Hepatocyte (in vitro differentiated cells): Measurements from ENCODE around the gene PRIMA1. TPM values are rescaled to one million over a fixed set of nuclear protein-coding genes. Genes with fewer than 3 reads are reported as not detected.

ENCODE experiments used
- DNase-seq: peaks from one replicate; pipeline ENCODE4 v3.0.0-alpha.2; 2016; ENCODE audit warnings: low spot score
- H2AFZ ChIP-seq: fragments of 200-600 bp; sonication (generic); 2 replicates; pipeline ENCODE4 v1.6.0; 2016; ENCODE audit warnings: antibody characterized with exemption, mild to moderate bottlenecking
- H3K27ac ChIP-seq: fragments of 200-600 bp; sonication (generic); 2 replicates; pipeline ENCODE4 v1.5.1; 2016; ENCODE audit warnings: mild to moderate bottlenecking
- H3K27me3 ChIP-seq: fragments of 200-600 bp; sonication (generic); 2 replicates; pipeline ENCODE4 v1.6.1; 2016
- H3K36me3 ChIP-seq: fragments of 200-600 bp; sonication (generic); replicated peaks from 2 replicates; pipeline ENCODE4 v1.5.1; 2016; ENCODE audit warnings: low read depth; ENCODE audit not compliant: insufficient read depth
- H3K4me1 ChIP-seq: fragments of 200-600 bp; sonication (generic); 2 replicates; pipeline ENCODE4 v1.5.1; 2016; ENCODE audit warnings: mild to moderate bottlenecking, moderate library complexity; ENCODE audit not compliant: insufficient read depth
- H3K4me2 ChIP-seq: fragments of 200-600 bp; sonication (generic); 2 replicates; pipeline ENCODE4 v1.6.0; 2016
- H3K4me3 ChIP-seq: fragments of 200-600 bp; sonication (generic); 2 replicates; pipeline ENCODE4 v1.5.1; 2016; ENCODE audit warnings: mild to moderate bottlenecking
- H3K79me2 ChIP-seq: fragments of 200-600 bp; sonication (generic); 2 replicates; pipeline ENCODE4 v1.6.0; 2017; ENCODE audit warnings: mild to moderate bottlenecking
- H3K9me2 ChIP-seq: fragments of 200-600 bp; sonication (generic); replicated peaks from 2 replicates; pipeline ENCODE4 v1.6.0; 2017; ENCODE audit warnings: mild to moderate bottlenecking; ENCODE audit not compliant: insufficient read depth
- H3K9me3 ChIP-seq: fragments of 200-600 bp; sonication (generic); 2 replicates; pipeline ENCODE4 v1.5.1; 2016; ENCODE audit warnings: low read depth, mild to moderate bottlenecking
- H4K20me1 ChIP-seq: fragments of 200-600 bp; sonication (generic); 2 replicates; pipeline ENCODE4 v1.6.0; 2016; ENCODE audit warnings: mild to moderate bottlenecking; ENCODE audit not compliant: insufficient read depth, poor library complexity, severe bottlenecking
- CTCF ChIP-seq: fragments of 200-600 bp; sonication (generic); IDR thresholded peaks from 2 replicates; pipeline ENCODE4 v1.5.1; 2016; ENCODE audit warnings: antibody characterized with exemption, mild to moderate bottlenecking; ENCODE audit not compliant: poor library complexity
- EZH2 ChIP-seq: fragments of 200-600 bp; sonication (generic); IDR thresholded peaks from 2 replicates; pipeline ENCODE4 v1.6.1; 2016; ENCODE audit warnings: antibody characterized with exemption, mild to moderate bottlenecking, borderline replicate concordance
- EZH2phosphoT487 ChIP-seq: fragments of 200-600 bp; sonication (generic); IDR thresholded peaks from one replicate; pipeline ENCODE4 v1.6.1; 2018; ENCODE audit warnings: antibody characterized with exemption, mild to moderate bottlenecking, low read depth, moderate library complexity; ENCODE audit not compliant: unreplicated experiment, severe bottlenecking
- WGBS: methylation state at CpG from one replicate; pipeline ENCODE4 v1.1.6; 2016; ENCODE audit warnings: low lambda C conversion rate; ENCODE audit errors: missing lambda C conversion rate; 5-methylcytosine and 5-hydroxymethylcytosine counted together
- polyA plus RNA-seq: library from polyadenylated mRNA; unstranded; fragments of >200 nt; fragmentation: Nextera tagmentation; extraction: Ambion mirVana; gene quantifications from 2 replicates; pipeline ENCODE4 v1.2.1, GENCODE V29; 2016
- total RNA-seq: library from RNA; depleted of rRNA; stranded (reverse); fragments of >200 nt; gene quantifications from 2 replicates; pipeline ENCODE4 v1.2.3, GENCODE V29; 2014

Gene PRIMA1
- total and polyA plus RNA-seq, 2 experiments from 2014 or later: 1.5 to 1.9 TPM

- Histone ChIP-seq H3K27ac (no peak overlapping the region), H3K36me3 (no peaks in the 10 kb centered on the region), H3K4me2 (no peak overlapping the region), H3K79me2 (no peaks in the 10 kb centered on the region), H3K9me3 (no peaks in the 10 kb centered on the region), H3K9me2 (no peaks in the 10 kb centered on the region), H2AFZ (no peak overlapping the region), H3K4me1 (no peaks in the 10 kb centered on the region), H3K4me3 (no peak overlapping the region), H4K20me1 (no peaks in the 10 kb centered on the region), H3K27me3 (no peaks in the 10 kb centered on the region)
- WGBS: 91% methylated on average over 11 of the region's 13 CpGs
- TF ChIP-seq CTCF (no peak), EZH2 (no peak), EZH2phosphoT487 (no peak)
- DNase-seq: no peak
Observed at GRCh38 chr14:93715279-93715927, 72.9 kb downstream of the PRIMA1 start.

GRCh38 chr14:93714605-93715004 is 73.7 kb downstream of the PRIMA1 start:
- Histone ChIP-seq H3K79me2 (no peaks in the 10 kb centered on the region), H3K9me2 (no peaks in the 10 kb centered on the region), H3K36me3 (no peaks in the 10 kb centered on the region), H3K4me2 (no peak overlapping the region), H3K4me3 (no peak overlapping the region), H4K20me1 (no peaks in the 10 kb centered on the region), H3K27me3 (no peaks in the 10 kb centered on the region), H3K4me1 (no peaks in the 10 kb centered on the region), H3K27ac (no peak overlapping the region), H2AFZ (no peak overlapping the region), H3K9me3 (no peaks in the 10 kb centered on the region)
- WGBS: 80% methylated on average over 7 of the region's 7 CpGs
- no peak for DNase-seq
- TF ChIP-seq EZH2 (no peak), EZH2phosphoT487 (no peak), CTCF (no peak)

- no peaks in the 10 kb centered on the region for H3K9me2 ChIP-seq
- TF ChIP-seq EZH2phosphoT487 (no peak), CTCF (no peak), EZH2 (no peak)
- H3K4me1 ChIP-seq: no peaks in the 10 kb centered on the region
- no peaks in the 10 kb centered on the region for H3K79me2 ChIP-seq
- H3K4me3 ChIP-seq: no peak overlapping the region
- no peaks in the 10 kb centered on the region for H3K36me3 ChIP-seq
- no peak overlapping the region for H2AFZ ChIP-seq
- H3K4me2 ChIP-seq: no peak overlapping the region
- H3K27me3 ChIP-seq: no peaks in the 10 kb centered on the region
- DNase-seq: no peak
- H3K27ac ChIP-seq: no peak overlapping the region
- H4K20me1 ChIP-seq: no peaks in the 10 kb centered on the region
- 83% methylated on average over 13 of the region's 13 CpGs for WGBS
- H3K9me3 ChIP-seq: no peaks in the 10 kb centered on the region
Observed at GRCh38 chr14:93713726-93714405, 74.4 kb downstream of the PRIMA1 start.
